Measurements from ENCODE around the gene SHB. TPM values are rescaled to one million over a fixed set of nuclear protein-coding genes. Genes with fewer than 3 reads are reported as not detected.

SHB gene
- total and polyA plus RNA-seq, 2 of the 8 experiments (the other 6 are each of a cell fraction or from before 2014, with no cell fraction given) = 4.1 to 12.6 TPM

DNA sequence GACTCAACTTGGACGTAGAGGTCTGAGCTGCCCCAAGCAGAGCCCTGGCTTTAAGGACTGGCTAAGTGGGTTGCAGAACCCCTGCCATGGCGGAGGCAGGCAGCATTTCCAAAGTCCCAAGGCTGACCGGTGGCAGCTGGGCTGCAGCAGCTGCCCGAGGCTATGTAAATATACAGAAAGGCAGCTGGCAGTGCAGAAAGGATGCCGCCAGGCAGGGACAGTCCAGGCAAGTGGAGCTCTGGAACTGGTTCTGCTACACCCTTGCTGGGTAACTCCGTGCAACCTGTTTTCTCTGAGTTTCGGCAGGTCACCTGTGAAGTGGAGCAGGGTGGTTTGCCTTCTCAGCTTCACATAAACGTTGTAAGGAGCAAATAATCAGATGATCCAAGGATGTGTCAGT, 46.0 kb downstream of the SHB start:
- Histone ChIP-seq H4K20me1 (replicated peaks in 1 of 2; ENCODE audit: control insufficient read depth in 1 of 2, insufficient read depth in 2 of 2, low read length in 2 of 2) (no peaks in the 10 kb centered on the region), H2BK20ac (ENCODE audit: low read length) (peak overlapping the region; percentile 29; the same call in 1 of the 2 replicates), H2BK12ac (ENCODE audit: low read depth, low read length) (peak overlapping the region; percentile 94), H3K4me1 (replicated peaks in 1 of 4; ENCODE audit: control insufficient read depth in 3 of 4, insufficient read depth in 4 of 4, low read length in 3 of 4) (peaks cover 41 to 77% (median 53%) of the 10 kb centered on the region in 4 experiments), H3K56ac (replicated peaks; ENCODE audit: insufficient read length, low read depth, low read length) (no peak overlapping the region), H3K9me3 (ENCODE audit: insufficient read depth in 2 of 2, low read depth in 1 of 2, low read length in 1 of 2) (no peaks in the 10 kb centered on the region), H3K4me2 (ENCODE audit: insufficient read depth in 1 of 2, low read depth in 2 of 2, low read length in 2 of 2) (0 out of 4 replicates have a peak overlapping the region, but pooled peaks of 1 of the 2 experiments have one; percentile 20), H4K91ac (replicated peaks; ENCODE audit: insufficient read length, low read length) (no peak overlapping the region), H3K14ac (ENCODE audit: insufficient read length) (no peak overlapping the region), H2BK120ac (replicated peaks; ENCODE audit: low read depth, low read length) (no peak overlapping the region), H2BK15ac (ENCODE audit: low read length) (peak overlapping the region; percentile 74; the same call in 1 of the 2 replicates), H3K27ac (ENCODE audit: low read depth, low read length) (no peak overlapping the region), H2BK5ac (ENCODE audit: low read depth, low read length) (peak overlapping the region; percentile 44; the same call in 1 of the 2 replicates), H2AK5ac (ENCODE audit: low read depth, low read length) (peak overlapping the region; percentile 47; the same call in 1 of the 2 replicates), H3K27me3 (replicated peaks in 1 of 4; ENCODE audit: control insufficient read depth in 3 of 4, extremely low read depth in 1 of 4, insufficient read depth in 3 of 4, low read length in 3 of 4) (no peaks in the 10 kb centered on the region), H3K36me3 (ENCODE audit: control insufficient read depth in 2 of 4, insufficient read depth in 4 of 4, low read length in 3 of 4) (no peaks in the 10 kb centered on the region), H3K79me1 (ENCODE audit: low read depth, low read length) (peaks cover 14% of the 10 kb centered on the region), H3K9ac (replicated peaks in 1 of 4; ENCODE audit: extremely low read depth in 1 of 4, low read depth in 3 of 4, low read length in 3 of 4) (no peak overlapping the region), H3K23me2 (ENCODE audit: low read depth, low read length) (no peaks in the 10 kb centered on the region), H2AFZ (ENCODE audit: low read length) (no peak overlapping the region), H3K4me3 (ENCODE audit: extremely low read depth in 1 of 4, insufficient read depth in 2 of 4, low read depth in 3 of 4, low read length in 4 of 4) (no peak overlapping the region), H4K5ac (ENCODE audit: insufficient read length, low read depth, low read length) (no peak overlapping the region), H3K18ac (ENCODE audit: extremely low read depth, low read length) (peak overlapping the region; percentile 36; the same call in 1 of the 2 replicates), H4K8ac (ENCODE audit: extremely low read depth, insufficient read depth, low read length) (no peak overlapping the region), H3K23ac (ENCODE audit: insufficient read length) (no peak overlapping the region), H3K79me2 (ENCODE audit: control insufficient read depth in 1 of 2, insufficient read depth in 2 of 2, low read length in 2 of 2) (peaks cover 0 to 16% of the 10 kb centered on the region in 2 experiments; a peak in 1 of 4 replicates), H3K4ac (replicated peaks; ENCODE audit: insufficient read length, low read depth, low read length) (no peak overlapping the region)
- CTCF ChIA-PET (ENCODE audit: partially characterized antibody) = interaction anchor here (0.7 to 5.5 kb wide), 12 partner anchors 9 to 241 kb away, joined by 3 to 43 read pairs (median 4); no protein-coding TSS in a partner anchor
- DNase-seq (ENCODE audit: low read depth in 1 of 2, low spot score in 2 of 2) = no peak
- 69% methylated on average over 8 of the region's 8 CpGs; no CpG with 5 or more reads in 1 of the 2 experiments for WGBS, 2 experiments (ENCODE audit: extremely low coverage in 1 of 2, insufficient coverage in 1 of 2, insufficient read length in 1 of 2, insufficient replicate concordance in 2 of 2, low coverage in 1 of 2, low lambda C conversion rate in 2 of 2, missing lambda C conversion rate in 1 of 2)
- POLR2A ChIA-PET (ENCODE audit: partially characterized antibody) = interaction anchor here (1.0 to 1.6 kb wide), 2 partner anchors 15 to 99 kb away, joined by 3 read pairs; no protein-coding TSS in a partner anchor
- FAIRE-seq = no peak
- TF ChIP-seq TBP (IDR thresholded peaks at IDR 0.05; ENCODE audit: low read depth, low read length) = no peak
- no peak for TF ChIP-seq MAFK (IDR thresholded peaks at IDR 0.05; ENCODE audit: low read depth, low read length)
- TF ChIP-seq SUZ12 (IDR thresholded peaks at IDR 0.05; ENCODE audit: low read length) = no peak
- TF ChIP-seq SIRT6 (IDR thresholded peaks at IDR 0.05; ENCODE audit: low read length) = no peak
- TF ChIP-seq SIX5 (IDR thresholded peaks at IDR 0.05; ENCODE audit: low read depth, low read length) = no peak
- TF ChIP-seq TAF1 (IDR thresholded peaks at IDR 0.05; ENCODE audit: low read depth, low read length) = no peak
- TF ChIP-seq RNF2 (IDR thresholded peaks at IDR 0.05; ENCODE audit: borderline replicate concordance, low read depth, low read length, missing control alignments, poor library complexity, severe bottlenecking) = no peak
- no peak for TF ChIP-seq NRF1 (IDR thresholded peaks at IDR 0.05; ENCODE audit: low read depth, low read length)
- no peak for TF ChIP-seq GTF2F1 (IDR thresholded peaks at IDR 0.05; ENCODE audit: borderline replicate concordance, low read depth, low read length)
- no peak for TF ChIP-seq ATF3 (IDR thresholded peaks at IDR 0.05; ENCODE audit: insufficient read depth, low read depth, low read length)
- no peak for TF ChIP-seq GABPA (IDR thresholded peaks at IDR 0.05; ENCODE audit: borderline replicate concordance, insufficient read depth, low read length)
- no peak for TF ChIP-seq BCL11A (IDR thresholded peaks at IDR 0.05; ENCODE audit: low read depth in 2 of 2, low read length in 2 of 2)
- TF ChIP-seq TAF7 (optimal IDR thresholded peaks at IDR 0.05; ENCODE audit: borderline replicate concordance, low read depth, low read length) = no peak
